Neural progenitor cell (in vitro differentiated cells): ENCODE data around the gene ZBTB9. TPM values are rescaled to one million over a fixed set of nuclear protein-coding genes. Genes with fewer than 3 reads are reported as not detected.
A peak's percentile ranks its signal among the peaks of the same experiment; 100 is the strongest.

Experiments
- DNase-seq: peaks from one replicate; pipeline ENCODE4 v3.0.0-alpha.2; 2016; ENCODE audit warnings: low spot score
- H2AFZ ChIP-seq: fragments of 200-600 bp; sonication (generic); replicated peaks from 2 replicates; pipeline ENCODE4 v1.6.1; 2016; ENCODE audit warnings: antibody characterized with exemption
- H3F3A ChIP-seq: fragments of 200-600 bp; sonication (generic); 2 replicates; pipeline ENCODE4 v1.6.1; 2016; ENCODE audit warnings: antibody characterized with exemption, low read depth
- H3K27ac ChIP-seq: fragments of 200-600 bp; sonication (generic); 2 replicates; pipeline ENCODE4 v1.5.1; 2016; ENCODE audit warnings: mild to moderate bottlenecking
- H3K27me3 ChIP-seq: fragments of 200-600 bp; sonication (generic); 2 replicates; pipeline ENCODE4 v1.6.1; 2016; ENCODE audit warnings: mild to moderate bottlenecking, moderate library complexity
- H3K36me3 ChIP-seq: fragments of 200-600 bp; sonication (generic); 2 replicates; pipeline ENCODE4 v1.5.1; 2016
- H3K4me1 ChIP-seq: fragments of 200-600 bp; sonication (generic); 2 replicates; pipeline ENCODE4 v1.6.1; 2016; ENCODE audit warnings: mixed run types
- H3K4me2 ChIP-seq: fragments of 200-600 bp; sonication (generic); 2 replicates; pipeline ENCODE4 v1.6.1; 2016
- H3K4me3 ChIP-seq: fragments of 200-600 bp; sonication (generic); 2 replicates; pipeline ENCODE4 v1.5.1; 2016
- H3K79me2 ChIP-seq: fragments of 200-600 bp; sonication (generic); 2 replicates; pipeline ENCODE4 v1.6.1; 2016; ENCODE audit warnings: low read depth
- H3K9ac ChIP-seq: fragments of 200-600 bp; sonication (generic); 2 replicates; pipeline ENCODE4 v1.6.1; 2016
- H3K9me3 ChIP-seq: fragments of 200-600 bp; sonication (generic); 2 replicates; pipeline ENCODE4 v1.5.1; 2016; ENCODE audit warnings: low read depth
- H4K20me1 ChIP-seq: fragments of 200-600 bp; sonication (generic); 2 replicates; pipeline ENCODE4 v1.6.1; 2016; ENCODE audit warnings: low read depth
- H3K27ac Mint-ChIP-seq: 3 replicates; pipeline ENCODE4 v1.8.0; 2021; ENCODE audit warnings: mixed read lengths
- H3K27me3 Mint-ChIP-seq: 2 replicates; pipeline ENCODE4 v1.8.0; 2022; ENCODE audit warnings: low read depth, mild to moderate bottlenecking, inconsistent platforms, moderate library complexity, mixed read lengths; ENCODE audit not compliant: insufficient read depth
- H3K36me3 Mint-ChIP-seq: 3 replicates; pipeline ENCODE4 v1.8.0; 2021; ENCODE audit warnings: mixed read lengths
- H3K4me1 Mint-ChIP-seq: 3 replicates; pipeline ENCODE4 v1.8.0; 2021; ENCODE audit warnings: mixed read lengths
- H3K4me3 Mint-ChIP-seq: 3 replicates; pipeline ENCODE4 v1.8.0; 2021; ENCODE audit warnings: mild to moderate bottlenecking, moderate library complexity, mixed read lengths
- H3K9me3 Mint-ChIP-seq: 3 replicates; pipeline ENCODE4 v1.8.0; 2020; ENCODE audit warnings: mixed read lengths
- EZH2 ChIP-seq: fragments of 200-600 bp; sonication (generic); IDR thresholded peaks from 2 replicates; pipeline ENCODE4 v1.6.1; 2017; ENCODE audit warnings: antibody characterized with exemption, mild to moderate bottlenecking, moderate library complexity
- EZH2phosphoT487 ChIP-seq: fragments of 200-600 bp; sonication (generic); IDR thresholded peaks from 2 replicates; pipeline ENCODE4 v1.6.1; 2017; ENCODE audit warnings: antibody characterized with exemption
- total RNA-seq: library from RNA; depleted of rRNA; stranded (reverse); fragments of >200 nt; gene quantifications from 2 replicates; pipeline ENCODE4 v1.2.3, GENCODE V29; 2015; ENCODE audit warnings: low replicate concordance
- TF ChIP-seq, protein P1 (sequence below): fragments of 200-600 bp; sonication (generic); IDR thresholded peaks from 2 replicates; pipeline ENCODE4 v1.5.1; 2017; ENCODE audit warnings: antibody characterized with exemption, mild to moderate bottlenecking

ZBTB9 gene
- total RNA-seq, 1 donor from 2014 or later, result 10.2 TPM

DNA sequence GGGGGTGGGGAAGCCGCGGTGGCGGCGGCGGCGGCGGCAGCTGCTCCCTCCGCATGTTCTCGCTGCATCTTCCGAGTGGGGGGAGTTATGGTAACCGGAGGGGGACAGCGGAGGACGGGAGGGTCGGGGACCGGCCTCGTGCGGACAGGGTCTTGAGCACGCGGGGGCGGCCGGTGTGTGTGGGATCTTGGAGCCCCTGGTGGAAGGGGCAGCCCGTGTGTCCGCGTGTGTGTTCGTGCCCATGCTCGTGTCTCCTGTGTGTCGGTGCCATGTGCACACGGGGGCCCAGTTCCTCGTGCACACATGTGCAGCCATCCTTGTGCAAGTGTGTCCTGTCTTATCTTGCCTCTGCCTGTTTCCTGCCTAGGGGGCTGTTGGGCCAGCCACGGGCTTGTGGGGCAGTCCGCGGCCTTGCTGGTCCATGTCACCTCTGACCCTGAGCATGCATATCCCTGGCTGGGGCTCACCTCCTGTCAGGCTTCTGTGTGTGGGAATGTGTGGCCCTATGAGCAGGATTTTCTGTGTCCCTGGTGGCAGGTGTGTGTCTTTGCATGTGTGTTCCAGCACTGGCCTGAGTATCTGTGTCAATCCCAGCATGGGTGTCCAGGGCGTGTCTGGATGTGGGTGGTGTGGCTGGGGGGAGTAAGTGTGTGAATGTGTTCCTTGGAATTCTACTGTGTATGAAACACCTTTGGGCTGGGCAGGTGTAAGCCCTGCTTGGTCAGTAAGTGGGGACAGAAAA, 26.0 kb upstream of the ZBTB9 start:
- DNase-seq, result peak; percentile 50

DNA sequence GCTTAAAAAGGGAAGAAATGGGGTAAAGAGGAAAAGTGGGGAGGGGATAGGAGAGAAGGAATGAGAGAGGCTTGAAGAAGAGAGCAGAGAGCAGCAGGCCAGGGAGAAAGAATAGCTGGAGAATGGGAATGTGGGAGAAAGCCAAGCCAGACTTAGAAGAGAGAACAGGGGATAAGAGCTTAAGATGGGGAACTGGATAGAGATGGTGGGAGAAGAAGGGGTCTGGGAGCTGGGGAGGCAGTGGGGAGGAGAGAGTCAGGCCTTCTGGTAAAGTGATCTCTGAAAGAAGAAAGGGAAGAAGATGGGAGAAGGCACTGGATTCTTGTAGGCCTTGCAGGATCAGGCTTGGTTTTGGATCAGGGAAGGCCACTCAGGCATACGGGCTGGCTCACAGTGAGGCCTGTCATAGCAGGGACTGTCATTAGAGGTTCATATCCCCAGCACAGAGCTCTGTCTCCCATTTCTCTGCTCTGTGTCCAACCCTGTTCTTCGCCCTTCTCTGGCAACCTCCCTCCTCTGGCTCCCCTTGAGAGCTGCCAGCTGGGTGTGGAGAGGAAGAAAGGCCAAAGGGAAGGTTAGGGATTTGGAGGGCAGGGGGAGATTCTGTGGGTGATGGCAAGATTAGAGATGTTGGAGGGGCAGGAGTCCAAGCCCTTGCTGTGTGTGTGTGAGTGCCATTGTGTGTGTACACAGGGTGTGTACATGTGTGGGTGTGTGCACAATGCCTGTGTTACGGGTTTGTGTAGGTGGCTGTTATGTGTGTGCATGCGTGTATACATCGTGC, 25.2 kb upstream of the ZBTB9 start:
- peaks cover 62% of the 10 kb centered on the region for H4K20me1 ChIP-seq
- peaks cover 84% of the 10 kb centered on the region for H3F3A ChIP-seq
- peaks cover 68% of the 10 kb centered on the region for H3K4me1 ChIP-seq
- peak overlapping the region; percentile 79 for H3K4me2 ChIP-seq
- Mint-ChIP-seq H3K27me3 (peaks cover 8% of the 10 kb centered on the region), H3K4me1 (peaks cover 82% of the 10 kb centered on the region), H3K4me3 (peak overlapping the region; percentile 94), H3K9me3 (no peaks in the 10 kb centered on the region), H3K36me3 (peaks cover 5% of the 10 kb centered on the region), H3K27ac (peak overlapping the region; percentile 84)
- H3K27me3 ChIP-seq, result no peaks in the 10 kb centered on the region
- H3K4me3 ChIP-seq, result peak overlapping the region; percentile 77
- TF ChIP-seq, protein P1, sequence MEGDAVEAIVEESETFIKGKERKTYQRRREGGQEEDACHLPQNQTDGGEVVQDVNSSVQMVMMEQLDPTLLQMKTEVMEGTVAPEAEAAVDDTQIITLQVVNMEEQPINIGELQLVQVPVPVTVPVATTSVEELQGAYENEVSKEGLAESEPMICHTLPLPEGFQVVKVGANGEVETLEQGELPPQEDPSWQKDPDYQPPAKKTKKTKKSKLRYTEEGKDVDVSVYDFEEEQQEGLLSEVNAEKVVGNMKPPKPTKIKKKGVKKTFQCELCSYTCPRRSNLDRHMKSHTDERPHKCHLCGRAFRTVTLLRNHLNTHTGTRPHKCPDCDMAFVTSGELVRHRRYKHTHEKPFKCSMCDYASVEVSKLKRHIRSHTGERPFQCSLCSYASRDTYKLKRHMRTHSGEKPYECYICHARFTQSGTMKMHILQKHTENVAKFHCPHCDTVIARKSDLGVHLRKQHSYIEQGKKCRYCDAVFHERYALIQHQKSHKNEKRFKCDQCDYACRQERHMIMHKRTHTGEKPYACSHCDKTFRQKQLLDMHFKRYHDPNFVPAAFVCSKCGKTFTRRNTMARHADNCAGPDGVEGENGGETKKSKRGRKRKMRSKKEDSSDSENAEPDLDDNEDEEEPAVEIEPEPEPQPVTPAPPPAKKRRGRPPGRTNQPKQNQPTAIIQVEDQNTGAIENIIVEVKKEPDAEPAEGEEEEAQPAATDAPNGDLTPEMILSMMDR, result no peak
- TF ChIP-seq EZH2, result no peak
- H3K9me3 ChIP-seq, result no peaks in the 10 kb centered on the region
- H2AFZ ChIP-seq, result no peak overlapping the region
- H3K36me3 ChIP-seq, result no peaks in the 10 kb centered on the region
- DNase-seq, result no peak
- H3K79me2 ChIP-seq, result peaks cover 89% of the 10 kb centered on the region
- no peak overlapping the region for H3K9ac ChIP-seq
- peak overlapping the region; percentile 32 for H3K27ac ChIP-seq

More for the DNA sequence above, 26.0 kb upstream of the ZBTB9 start:
- H3K36me3 Mint-ChIP-seq, result peaks cover 11% of the 10 kb centered on the region
- no peaks in the 10 kb centered on the region for H3K36me3 ChIP-seq
- H3K27me3 ChIP-seq, result no peaks in the 10 kb centered on the region
- no peaks in the 10 kb centered on the region for H3K9me3 ChIP-seq
- peak overlapping the region; percentile 32 for H3K27ac ChIP-seq
- peak overlapping the region; percentile 79 for H3K4me2 ChIP-seq
- H3F3A ChIP-seq, result peaks cover 79% of the 10 kb centered on the region
- no peak overlapping the region for H2AFZ ChIP-seq
- peaks cover 89% of the 10 kb centered on the region for H3K79me2 ChIP-seq
- H3K27me3 Mint-ChIP-seq, result peaks cover 8% of the 10 kb centered on the region
- peak overlapping the region; percentile 94 for H3K4me3 Mint-ChIP-seq
- H3K9me3 Mint-ChIP-seq, result no peaks in the 10 kb centered on the region
- H3K27ac Mint-ChIP-seq, result peak overlapping the region; percentile 84
- peak overlapping the region; percentile 77 for H3K4me3 ChIP-seq
- no peak overlapping the region for H3K9ac ChIP-seq
- peaks cover 61% of the 10 kb centered on the region for H3K4me1 ChIP-seq
- peaks cover 61% of the 10 kb centered on the region for H4K20me1 ChIP-seq
- TF ChIP-seq EZH2phosphoT487 (no peak), EZH2 (no peak)
- TF ChIP-seq, protein P1, result peak; percentile 40
- H3K4me1 Mint-ChIP-seq, result peaks cover 83% of the 10 kb centered on the region

DNA sequence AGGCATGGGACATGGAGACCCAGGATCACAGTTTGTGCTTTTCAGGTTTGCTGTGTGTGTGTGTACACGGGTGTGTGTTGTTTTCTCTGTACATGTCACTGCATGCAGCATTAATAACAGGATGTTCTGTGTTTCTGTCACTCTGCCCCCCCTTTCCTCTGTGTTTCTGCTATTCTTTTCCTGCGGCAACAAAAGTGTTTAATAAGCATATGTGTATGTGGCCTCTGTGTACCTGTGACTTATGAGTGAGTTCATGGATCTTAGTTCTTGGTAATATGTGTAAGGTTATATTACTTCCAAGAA, 24.7 kb upstream of the ZBTB9 start:
- Histone ChIP-seq H3K4me2 (no peak overlapping the region), H3K9ac (no peak overlapping the region), H3K79me2 (peaks cover 89% of the 10 kb centered on the region), H3K4me3 (no peak overlapping the region), H3F3A (peaks cover 80% of the 10 kb centered on the region), H3K9me3 (no peaks in the 10 kb centered on the region), H4K20me1 (peaks cover 65% of the 10 kb centered on the region), H2AFZ (no peak overlapping the region), H3K4me1 (peaks cover 72% of the 10 kb centered on the region), H3K27me3 (no peaks in the 10 kb centered on the region), H3K36me3 (no peaks in the 10 kb centered on the region), H3K27ac (no peak overlapping the region)
- Mint-ChIP-seq H3K4me1 (peaks cover 78% of the 10 kb centered on the region), H3K4me3 (peak overlapping the region; percentile 94), H3K9me3 (no peaks in the 10 kb centered on the region), H3K27me3 (peaks cover 8% of the 10 kb centered on the region), H3K27ac (peak overlapping the region; percentile 84), H3K36me3 (peaks cover 4% of the 10 kb centered on the region)
- no peak for DNase-seq
- TF ChIP-seq, protein P1, result no peak
- TF ChIP-seq EZH2phosphoT487, result no peak
- TF ChIP-seq EZH2, result no peak
